CD14-positive monocyte (primary cell): Measurements from ENCODE around the gene POMGNT2. TPM values are rescaled to one million over a fixed set of nuclear protein-coding genes. Genes with fewer than 3 reads are reported as not detected.

Source experiments
- DNase-seq, 3 donors: peaks; one replicate each; pipeline ENCODE4 v3.0.0-alpha.2; 2011 to 2022
- H2AFZ ChIP-seq: 2 replicates; pipeline ENCODE4 v1.6.0; 2012; ENCODE audit warnings: mild to moderate bottlenecking, low read depth, low read length, inconsistent platforms; ENCODE audit not compliant: insufficient read depth, poor library complexity, severe bottlenecking
- H3K27ac ChIP-seq, 2 donors: 1 replicate in 1 of 2; 2 replicates in 1 of 2; pipeline ENCODE4 v1.5.1; 2012 to 2013; ENCODE audit warnings: low read length in 2 of 2, control low read depth in 1 of 2, inconsistent platforms in 1 of 2, low read depth in 1 of 2, mild to moderate bottlenecking in 1 of 2
- H3K27me3 ChIP-seq, 2 donors: one replicate each; pipeline versions ENCODE4 v1.6.0 to v1.6.1; 2011 to 2013; ENCODE audit warnings: low read length in 2 of 2; ENCODE audit not compliant: control insufficient read depth in 2 of 2, insufficient read depth in 2 of 2
- H3K36me3 ChIP-seq, 2 donors: replicated peaks in 1 of 2; 1 replicate in 1 of 2; 2 replicates in 1 of 2; pipeline versions ENCODE4 v1.5.1 to v1.6.1; 2012 to 2013; ENCODE audit warnings: low read length in 2 of 2, control low read depth in 1 of 2, inconsistent platforms in 1 of 2, mild to moderate bottlenecking in 1 of 2; ENCODE audit not compliant: insufficient read depth in 2 of 2, control insufficient read depth in 1 of 2
- H3K4me1 ChIP-seq, 2 donors: 1 replicate in 1 of 2; 2 replicates in 1 of 2; pipeline versions ENCODE4 v1.5.1 to v1.6.1; 2012 to 2013; ENCODE audit warnings: low read length in 2 of 2, control low read depth in 1 of 2, inconsistent platforms in 1 of 2, mild to moderate bottlenecking in 1 of 2, moderate library complexity in 1 of 2; ENCODE audit not compliant: insufficient read depth in 2 of 2, control insufficient read depth in 1 of 2
- H3K4me2 ChIP-seq: replicated peaks from 2 replicates; pipeline ENCODE3; 2012; ENCODE audit warnings: low read length, moderate library complexity, mild to moderate bottlenecking; ENCODE audit not compliant: poor library complexity, severe bottlenecking; ENCODE audit errors: extremely low read depth
- H3K4me3 ChIP-seq, 3 experiments: fragments of 200-600 bp in 1 of 3; sonication (generic) in 1 of 3; replicated peaks in 1 of 3; 1 replicate in 2 of 3; 2 replicates in 1 of 3; pipeline ENCODE4 v1.5.1; 2011 to 2013; ENCODE audit warnings: low read length in 3 of 3, mild to moderate bottlenecking in 3 of 3, control low read depth in 2 of 3, low read depth in 2 of 3, inconsistent platforms in 1 of 3, moderate library complexity in 1 of 3
- H3K79me2 ChIP-seq: 2 replicates; pipeline ENCODE4 v1.6.0; 2012; ENCODE audit warnings: mild to moderate bottlenecking, control low read depth, inconsistent platforms, low read length, moderate library complexity; ENCODE audit not compliant: insufficient read depth
- H3K9ac ChIP-seq: 2 replicates; pipeline ENCODE4 v1.6.0; 2017; ENCODE audit warnings: low read length, mild to moderate bottlenecking; ENCODE audit not compliant: insufficient read depth, poor library complexity, severe bottlenecking
- H3K9me3 ChIP-seq, 2 donors: replicated peaks in 1 of 2; 1 replicate in 1 of 2; 2 replicates in 1 of 2; pipeline versions ENCODE4 v1.5.1 to v1.6.1; 2012 to 2013; ENCODE audit warnings: low read length in 2 of 2, control low read depth in 1 of 2; ENCODE audit not compliant: control insufficient read depth in 1 of 2, insufficient read depth in 1 of 2
- H4K20me1 ChIP-seq: 2 replicates; pipeline ENCODE4 v1.6.0; 2012; ENCODE audit warnings: mild to moderate bottlenecking, low read length, control low read depth, moderate library complexity; ENCODE audit not compliant: insufficient read depth
- H3K27ac Mint-ChIP-seq, 7 donors: one replicate each; pipeline ENCODE4 v1.8.0; 2020; ENCODE audit warnings: mild to moderate bottlenecking in 7 of 7, mixed read lengths in 7 of 7, moderate library complexity in 6 of 7, inconsistent platforms in 2 of 7
- H3K27me3 Mint-ChIP-seq, 3 donors: one replicate each; pipeline ENCODE4 v1.8.0; 2021 to 2022; ENCODE audit warnings: low read depth in 3 of 3, mild to moderate bottlenecking in 3 of 3, mixed read lengths in 3 of 3, moderate library complexity in 3 of 3, inconsistent platforms in 1 of 3
- H3K36me3 Mint-ChIP-seq, 2 donors: one replicate each; pipeline ENCODE4 v1.8.0; 2020; ENCODE audit warnings: mixed read lengths in 2 of 2, inconsistent platforms in 1 of 2, mild to moderate bottlenecking in 1 of 2
- H3K4me1 Mint-ChIP-seq: one replicate; pipeline ENCODE4 v1.8.0; 2020; ENCODE audit warnings: mild to moderate bottlenecking, mixed read lengths
- H3K4me3 Mint-ChIP-seq, 2 donors: one replicate each; pipeline ENCODE4 v1.8.0; 2020; ENCODE audit warnings: mild to moderate bottlenecking in 2 of 2, mixed read lengths in 2 of 2, moderate library complexity in 1 of 2
- H3K9me3 Mint-ChIP-seq, 7 donors: one replicate each; pipeline ENCODE4 v1.8.0; 2020 to 2022; ENCODE audit warnings: mixed read lengths in 7 of 7, mild to moderate bottlenecking in 6 of 7, moderate library complexity in 6 of 7, inconsistent platforms in 2 of 7
- CTCF ChIP-seq: fragments of 200-600 bp; IDR thresholded peaks from one replicate; pipeline ENCODE4 v1.8.0; 2022; ENCODE audit warnings: antibody characterized with exemption, mild to moderate bottlenecking
- WGBS: methylation state at CpG from one replicate; pipeline ENCODE4 v1.1.5; 2013; ENCODE audit warnings: missing lambda C conversion rate; ENCODE audit not compliant: insufficient coverage; 5-methylcytosine and 5-hydroxymethylcytosine counted together
- intact Hi-C, 2 donors: fragments of 100-400 bp; cut with micrococcal nuclease; formaldehyde crosslinking; loops; one replicate each; pipeline versions ENCODE4 v1.15.0 to v1.15.1; 2023
- polyA plus RNA-seq, 3 donors: library from polyadenylated mRNA; depleted of rRNA in 1 of 3; unstranded in 2 of 3; stranded (reverse) in 1 of 3; fragments of 300-500 nt in 2 of 3; fragments of >200 nt in 1 of 3; fragmentation: Illumina TruSeq in 2 of 3; gene quantifications; 1 replicate in 2 of 3; 2 replicates in 1 of 3; pipeline ENCODE4 v1.2.3, GENCODE V29; 2012 to 2021

POMGNT2 gene
- polyA plus RNA-seq, 3 donors = 4.3 to 5.1 (median 4.4) TPM

- Histone ChIP-seq H3K4me1 (no peaks in the 10 kb centered on the region), H3K9me3 (no peaks in the 10 kb centered on the region), H3K27ac (no peak overlapping the region), H3K4me3 (no peak overlapping the region), H3K36me3 (no peaks in the 10 kb centered on the region), H4K20me1 (no peaks in the 10 kb centered on the region), H3K79me2 (no peaks in the 10 kb centered on the region), H3K4me2 (no peak overlapping the region), H3K9ac (no peak overlapping the region), H2AFZ (no peak overlapping the region), H3K27me3 (no peaks in the 10 kb centered on the region)
- peaks cover 0 to 2% (median 0%) of the 10 kb centered on the region in 3 donors for H3K27me3 Mint-ChIP-seq
- H3K4me1 Mint-ChIP-seq = no peaks in the 10 kb centered on the region
- no peaks in the 10 kb centered on the region for H3K9me3 Mint-ChIP-seq
- 100% methylated on average over 1 of the region's 5 CpGs for WGBS
- DNase-seq = no peak
- TF ChIP-seq CTCF = no peak
- H3K36me3 Mint-ChIP-seq = no peaks in the 10 kb centered on the region
- no peak overlapping the region for H3K4me3 Mint-ChIP-seq
- no peak overlapping the region for H3K27ac Mint-ChIP-seq
- intact Hi-C loops = no loop called here
Observed at GRCh38 chr3:43095370-43095769, 10.5 kb downstream of the POMGNT2 start.

- 87% methylated on average over 4 of the region's 4 CpGs for WGBS
- H3K4me2 ChIP-seq = no peak overlapping the region
- no peak overlapping the region for H3K27ac Mint-ChIP-seq
Observed at GRCh38 chr3:43094851-43095250, 11.0 kb downstream of the POMGNT2 start.

More at GRCh38 chr3:43094851-43095250, 11.0 kb downstream of the POMGNT2 start:
- no peaks in the 10 kb centered on the region for H3K4me1 ChIP-seq
- H3K36me3 ChIP-seq = no peaks in the 10 kb centered on the region
- Mint-ChIP-seq H3K9me3 (no peaks in the 10 kb centered on the region), H3K36me3 (no peaks in the 10 kb centered on the region), H3K27me3 (peaks cover 0 to 2% (median 0%) of the 10 kb centered on the region in 3 donors), H3K4me1 (no peaks in the 10 kb centered on the region), H3K4me3 (peak overlapping the region in 1 of 2 donors; percentile 18)
- intact Hi-C loops = no loop called here
- H3K9ac ChIP-seq = no peak overlapping the region
- H3K27me3 ChIP-seq = no peaks in the 10 kb centered on the region
- no peaks in the 10 kb centered on the region for H3K79me2 ChIP-seq
- H2AFZ ChIP-seq = no peak overlapping the region
- no peak overlapping the region for H3K4me3 ChIP-seq
- TF ChIP-seq CTCF = no peak
- no peaks in the 10 kb centered on the region for H4K20me1 ChIP-seq
- no peaks in the 10 kb centered on the region for H3K9me3 ChIP-seq
- no peak overlapping the region for H3K27ac ChIP-seq
- no peak for DNase-seq
